Heart left ventricle (tissue), 13 donors: ENCODE data around the gene LAMB1.
A peak's percentile ranks its signal among the peaks of the same experiment; 100 is the strongest.

Experiments
- POLR2A ChIP-seq, 2 donors: fragments of 450-650 bp; IDR thresholded peaks; one replicate each; pipeline ENCODE4 v1.6.1; 2017; ENCODE audit warnings: antibody characterized with exemption in 2 of 2, mild to moderate bottlenecking in 2 of 2, moderate library complexity in 2 of 2
- TF ChIP-seq, protein P1 (sequence below), 12 donors: fragments of 200-600 bp; sonication (generic) in 4 of 12; IDR thresholded peaks; one replicate each; pipeline versions ENCODE4 v1.5.0 to v1.8.0; 2018 to 2022; ENCODE audit warnings: antibody characterized with exemption in 12 of 12, mild to moderate bottlenecking in 5 of 12
- donor health status: ischemic (EF 13 %, LVEDD 7.1; RV severe dilation, severe dysfunction).
- donor health status: DM: no; HTN: yes; CAD: no.
- donor health status: DM: no; HTN: no; CAD: no.
- donor health status: ischemic (EF 25% LVEDD 6.9; RV normal size, moderate dysfunction).
- donor health status: ischemic (EF 25% LVEDD 5.7; RV mildly dilated, moderate dysfunction).
- donor health status: ischemic (EF 35%, LVEDD 5.7; RV mildly dilated, moderate dysfunction).
- donor health status: nonischemic (EF 11% LVEDD 7.7; RV severe dilation, severe dysfunction).
- donor health status: DM: yes; HTN: yes; CAD: no.
- donor health status: PGD.
- donor health status: ischemic (EF 29% LVEDD 5.4; RV normal size, mild dysfunction).
- donor health status: nonischemic (EF 23%, LVEDD 6.1; RV moderate dilation, normal function).

DNA sequence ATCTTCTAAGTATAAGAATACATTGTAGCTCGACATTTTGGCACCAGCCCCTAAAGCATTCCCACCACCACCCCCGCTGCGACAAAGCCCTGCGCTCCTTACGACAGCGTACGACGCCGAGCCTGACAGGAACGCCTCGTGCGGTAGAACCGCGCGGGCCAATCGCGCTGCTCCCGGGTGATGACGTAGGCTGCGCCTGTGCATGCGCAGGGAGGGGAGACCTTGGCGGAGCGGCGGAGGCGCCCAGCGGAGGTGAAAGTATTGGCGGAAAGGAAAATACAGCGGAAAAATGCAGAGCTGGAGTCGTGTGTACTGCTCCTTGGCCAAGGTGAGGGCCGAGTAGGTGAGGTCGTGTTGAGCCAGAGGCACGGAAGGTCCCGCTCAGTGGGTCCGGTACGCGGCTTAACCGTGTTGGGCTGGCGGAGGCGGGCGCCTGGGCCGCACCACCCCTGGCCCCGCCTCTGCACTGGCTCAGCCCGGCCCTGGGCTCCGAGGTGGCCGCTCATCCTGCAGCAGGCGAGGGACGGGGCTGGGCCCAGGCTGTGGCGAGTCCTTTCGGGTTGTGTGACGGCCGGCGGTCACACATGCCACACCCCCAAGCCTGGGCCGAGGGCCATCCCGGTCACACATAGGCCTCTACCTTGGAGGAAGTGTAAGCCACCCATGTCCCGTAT lies 111.9 kb downstream of the LAMB1 start, which contains the start of gene DLD:
- TF ChIP-seq, protein P1, sequence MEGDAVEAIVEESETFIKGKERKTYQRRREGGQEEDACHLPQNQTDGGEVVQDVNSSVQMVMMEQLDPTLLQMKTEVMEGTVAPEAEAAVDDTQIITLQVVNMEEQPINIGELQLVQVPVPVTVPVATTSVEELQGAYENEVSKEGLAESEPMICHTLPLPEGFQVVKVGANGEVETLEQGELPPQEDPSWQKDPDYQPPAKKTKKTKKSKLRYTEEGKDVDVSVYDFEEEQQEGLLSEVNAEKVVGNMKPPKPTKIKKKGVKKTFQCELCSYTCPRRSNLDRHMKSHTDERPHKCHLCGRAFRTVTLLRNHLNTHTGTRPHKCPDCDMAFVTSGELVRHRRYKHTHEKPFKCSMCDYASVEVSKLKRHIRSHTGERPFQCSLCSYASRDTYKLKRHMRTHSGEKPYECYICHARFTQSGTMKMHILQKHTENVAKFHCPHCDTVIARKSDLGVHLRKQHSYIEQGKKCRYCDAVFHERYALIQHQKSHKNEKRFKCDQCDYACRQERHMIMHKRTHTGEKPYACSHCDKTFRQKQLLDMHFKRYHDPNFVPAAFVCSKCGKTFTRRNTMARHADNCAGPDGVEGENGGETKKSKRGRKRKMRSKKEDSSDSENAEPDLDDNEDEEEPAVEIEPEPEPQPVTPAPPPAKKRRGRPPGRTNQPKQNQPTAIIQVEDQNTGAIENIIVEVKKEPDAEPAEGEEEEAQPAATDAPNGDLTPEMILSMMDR (IDR thresholded peaks at IDR 0.05) = peak in 1 of 12 donors; percentile 15
- TF ChIP-seq POLR2A (IDR thresholded peaks at IDR 0.05) = peak in 1 of 2 donors; percentile 92
